ENCODE results near the gene THBS1.

GRCh38 chr15:39555885-39556284, 25.0 kb upstream of the THBS1 start:
- TF ChIP-seq EZH2 (IDR thresholded peaks at IDR 0.05; ENCODE audit: borderline replicate concordance, low read length) (no peak), CTCF (IDR thresholded peaks at IDR 0.05; ENCODE audit: low read length) (no peak)
